Measurements from ENCODE around the gene CNTNAP2.

DNA sequence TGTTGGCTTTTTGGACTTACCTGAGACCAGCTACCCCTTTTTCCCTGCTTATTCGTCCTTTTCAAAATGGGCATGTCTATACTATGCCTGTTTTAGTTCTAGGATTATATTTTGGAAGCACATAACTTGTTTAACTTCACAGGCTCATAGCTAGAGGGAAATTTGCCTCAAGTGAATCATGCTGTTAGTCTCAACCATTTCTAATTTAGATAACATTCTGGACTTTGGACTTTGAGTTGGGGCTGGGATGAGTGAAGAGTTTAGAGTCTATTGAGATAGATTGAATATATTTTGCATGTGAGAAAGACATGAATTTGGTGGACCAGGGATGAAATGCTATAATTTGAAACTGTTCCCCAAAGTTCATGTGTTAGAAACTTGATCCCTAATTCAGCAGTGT, 1919.3 kb downstream of the CNTNAP2 start:
- TF ChIP-seq CTCF (IDR thresholded peaks at IDR 0.05) (no peak), POLR2A (IDR thresholded peaks at IDR 0.05) (no peak)

Measured in uterus (tissue), 2 donors.